ENCODE measurements around the gene ARHGEF2.

The ARHGEF2 gene

GRCh38 chr1:155909894-155910293 lies 68.5 kb downstream of the ARHGEF2 start:
- peak; percentile 40 for DNase-seq

- no peak for DNase-seq
Measured at GRCh38 chr1:155904261-155904660, 74.1 kb downstream of the ARHGEF2 start.

GRCh38 chr1:155900161-155900560 lies 78.2 kb downstream of the ARHGEF2 start:
- no peak for DNase-seq

GRCh38 chr1:155899683-155900082 lies 78.7 kb downstream of the ARHGEF2 start:
- no peak for DNase-seq

- no peak for DNase-seq
Measured at GRCh38 chr1:155898888-155899287, 79.5 kb downstream of the ARHGEF2 start.

GRCh38 chr1:155897746-155898145 lies 80.6 kb downstream of the ARHGEF2 start:
- no peak for DNase-seq

Measured in HCEC 1CT (cell line).